Right atrium auricular region (tissue), 2 donors: ENCODE data around the gene LHX6. TPM values are rescaled to one million over a fixed set of nuclear protein-coding genes. Genes with fewer than 3 reads are reported as not detected.
A peak's percentile ranks its signal among the peaks of the same experiment; 100 is the strongest.

Experiments
- DNase-seq: peaks from one replicate; pipeline ENCODE4 v3.0.0-alpha.2; 2019; ENCODE audit warnings: low spot score
- H3K27ac ChIP-seq, 2 donors: fragments of 200-600 bp; sonication (generic); 1 replicate in 1 of 2; 2 replicates in 1 of 2; pipeline ENCODE4 v1.5.1; 2016 to 2019
- H3K27me3 ChIP-seq, 2 donors: fragments of 200-600 bp; sonication (generic); one replicate each; pipeline versions ENCODE4 v1.5.1 to v1.6.0; 2017 to 2019
- H3K36me3 ChIP-seq: fragments of 200-600 bp; sonication (generic); one replicate; pipeline ENCODE4 v1.5.1; 2016
- H3K4me1 ChIP-seq, 2 donors: fragments of 200-600 bp; sonication (generic); one replicate each; pipeline versions ENCODE4 v1.5.1 to v1.6.0; 2017 to 2019
- H3K4me3 ChIP-seq, 2 donors: fragments of 200-600 bp; sonication (generic); 1 replicate in 1 of 2; 2 replicates in 1 of 2; pipeline ENCODE4 v1.5.1; 2017 to 2019; ENCODE audit warnings: mild to moderate bottlenecking in 1 of 2, moderate library complexity in 1 of 2
- H3K9me3 ChIP-seq, 2 donors: fragments of 200-600 bp; sonication (generic); one replicate each; pipeline ENCODE4 v1.5.1; 2019
- CTCF ChIP-seq, 2 donors: fragments of 200-600 bp; sonication (generic); IDR thresholded peaks; one replicate each; pipeline ENCODE4 v1.5.1; 2019; ENCODE audit warnings: antibody characterized with exemption in 2 of 2
- total RNA-seq, 2 donors: library from RNA; depleted of rRNA; stranded (reverse); fragments of >200 nt; gene quantifications; one replicate each; pipeline ENCODE4 v1.1.0, GENCODE V29; 2016

The LHX6 gene
- total RNA-seq, 2 donors from 2014 or later, result 2.8 to 3.2 TPM

- TF ChIP-seq CTCF (IDR thresholded peaks at IDR 0.05), result no peak
- no peak overlapping the region for H3K4me3 ChIP-seq
- DNase-seq, result no peak
- H3K9me3 ChIP-seq, result no peaks in the 10 kb centered on the region
- no peak overlapping the region for H3K27ac ChIP-seq
- H3K36me3 ChIP-seq, result no peaks in the 10 kb centered on the region
- H3K4me1 ChIP-seq, result peaks cover 0 to 32% of the 10 kb centered on the region in 2 donors
- H3K27me3 ChIP-seq, result peaks cover 29 to 41% of the 10 kb centered on the region in 2 donors
Observed at GRCh38 chr9:122229485-122229837, 704 bp upstream of the LHX6 start.

- H3K27ac ChIP-seq, result no peak overlapping the region
- H3K9me3 ChIP-seq, result no peaks in the 10 kb centered on the region
- peak overlapping the region; percentile 26 to 49 for H3K4me3 ChIP-seq
- no peak for TF ChIP-seq CTCF (IDR thresholded peaks at IDR 0.05)
- H3K27me3 ChIP-seq, result peaks cover 29 to 41% of the 10 kb centered on the region in 2 donors
- DNase-seq, result peak; percentile 47
- H3K36me3 ChIP-seq, result no peaks in the 10 kb centered on the region
- H3K4me1 ChIP-seq, result peaks cover 0 to 32% of the 10 kb centered on the region in 2 donors
Observed at GRCh38 chr9:122228191-122228567, 578 bp downstream of the LHX6 start.

GRCh38 chr9:122227575-122227900 lies 1.2 kb downstream of the LHX6 start:
- H3K27ac ChIP-seq, result no peak overlapping the region
- peaks cover 33 to 43% of the 10 kb centered on the region in 2 donors for H3K27me3 ChIP-seq
- peaks cover 0 to 32% of the 10 kb centered on the region in 2 donors for H3K4me1 ChIP-seq
- H3K9me3 ChIP-seq, result no peaks in the 10 kb centered on the region
- H3K4me3 ChIP-seq, result peak overlapping the region; percentile 26 to 49
- TF ChIP-seq CTCF (IDR thresholded peaks at IDR 0.05), result no peak
- no peaks in the 10 kb centered on the region for H3K36me3 ChIP-seq
- DNase-seq, result no peak

GRCh38 chr9:122226758-122227574 lies 1.8 kb downstream of the LHX6 start:
- no peak for TF ChIP-seq CTCF (IDR thresholded peaks at IDR 0.05)
- H3K27me3 ChIP-seq, result peaks cover 38 to 47% of the 10 kb centered on the region in 2 donors
- no peaks in the 10 kb centered on the region for H3K36me3 ChIP-seq
- no peak overlapping the region for H3K27ac ChIP-seq
- peak overlapping the region; percentile 26 to 49 for H3K4me3 ChIP-seq
- no peaks in the 10 kb centered on the region for H3K9me3 ChIP-seq
- peaks cover 0 to 32% of the 10 kb centered on the region in 2 donors for H3K4me1 ChIP-seq
- DNase-seq, result no peak

GRCh38 chr9:122226142-122226757 lies 2.5 kb downstream of the LHX6 start:
- H3K9me3 ChIP-seq, result no peaks in the 10 kb centered on the region
- H3K27ac ChIP-seq, result no peak overlapping the region
- DNase-seq, result no peak
- peak overlapping the region in 1 of 2 donors; percentile 49 for H3K4me3 ChIP-seq
- TF ChIP-seq CTCF (IDR thresholded peaks at IDR 0.05), result no peak
- H3K4me1 ChIP-seq, result peaks cover 0 to 36% of the 10 kb centered on the region in 2 donors
- peaks cover 42 to 53% of the 10 kb centered on the region in 2 donors for H3K27me3 ChIP-seq
- no peaks in the 10 kb centered on the region for H3K36me3 ChIP-seq
